Measurements from ENCODE around the gene F2RL3. TPM values are rescaled to one million over a fixed set of nuclear protein-coding genes. Genes with fewer than 3 reads are reported as not detected.

The F2RL3 gene
- polyA plus RNA-seq, 1 donor (not counting 4 experiments of a cell fraction or from before 2014, with no cell fraction given), result not detected

DNA sequence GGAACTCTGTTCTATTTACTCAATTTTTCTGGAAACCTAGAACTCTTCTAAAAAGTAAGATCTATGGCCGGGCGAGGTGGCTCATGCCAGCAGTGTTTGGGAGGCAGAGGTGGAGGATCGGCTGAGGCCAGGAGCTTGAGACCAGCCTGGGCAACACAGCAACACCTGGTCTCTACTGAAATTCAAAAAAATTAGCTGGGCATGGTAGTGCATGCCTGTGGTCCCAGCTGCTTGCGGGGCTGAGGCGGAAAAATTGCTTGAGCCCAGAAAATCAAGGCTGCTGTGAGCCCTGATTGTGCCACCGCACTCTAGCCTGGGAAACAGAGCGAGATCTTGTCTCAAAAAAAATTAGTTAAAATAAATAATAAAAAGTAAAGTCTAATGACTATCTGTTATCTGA lies 28.6 kb downstream of the F2RL3 start:
- H2AFZ ChIP-seq (ENCODE audit: control insufficient read depth, low read length), result no peak overlapping the region
- H3K9me1 ChIP-seq (ENCODE audit: control insufficient read depth, extremely low read depth, insufficient read depth, low read length), result peaks cover 4% of the 10 kb centered on the region
- no peaks in the 10 kb centered on the region for H3K79me2 ChIP-seq (ENCODE audit: control insufficient read depth, insufficient read depth, low read length)
- no peak overlapping the region for H3K27ac ChIP-seq (ENCODE audit: control insufficient read depth, insufficient read depth, low read length)
- no peaks in the 10 kb centered on the region for H3K27me3 ChIP-seq (ENCODE audit: control insufficient read depth, extremely low read depth, insufficient read depth, low read length)
- H3K9ac ChIP-seq (ENCODE audit: control insufficient read depth, extremely low read depth, insufficient read depth, low read length), result no peak overlapping the region
- H4K20me1 ChIP-seq (ENCODE audit: control insufficient read depth, extremely low read depth, insufficient read depth, low read length), result no peaks in the 10 kb centered on the region
- no peak for DNase-seq (ENCODE audit: low read depth, low spot score)
- H3K9me3 ChIP-seq (ENCODE audit: control insufficient read depth, low read depth, low read length), result no peaks in the 10 kb centered on the region
- FAIRE-seq, result no peak
- peaks cover 9% of the 10 kb centered on the region for H3K4me1 ChIP-seq (ENCODE audit: control insufficient read depth, extremely low read depth, insufficient read depth, low read length)
- TF ChIP-seq CTCF (optimal IDR thresholded peaks at IDR 0.05 in 1 of 3, IDR thresholded peaks at IDR 0.05 in 1 of 3, conservative IDR thresholded peaks at IDR 0.05 in 1 of 3; ENCODE audit: extremely low read depth in 1 of 3, insufficient read depth in 2 of 3, low read length in 3 of 3), result no peak
- TF ChIP-seq EZH2 (IDR thresholded peaks at IDR 0.05; ENCODE audit: low read length), result no peak
- H3K36me3 ChIP-seq (ENCODE audit: control insufficient read depth in 2 of 2, extremely low read depth in 1 of 2, insufficient read depth in 2 of 2, low read length in 2 of 2), result no peaks in the 10 kb centered on the region
- dilution Hi-C loops (cut with MboI; ENCODE audit: extremely low pct_ligation_motif_present, low sequenced_read_pairs), result no loop called here
- no peak overlapping the region for H3K4me2 ChIP-seq (ENCODE audit: control insufficient read depth, extremely low read depth, insufficient read depth, low read depth, low read length)
- H3K4me3 ChIP-seq (ENCODE audit: control insufficient read depth in 2 of 3, extremely low read depth in 1 of 3, insufficient read depth in 2 of 3, low read depth in 1 of 3, low read length in 3 of 3), result no peak overlapping the region

DNA sequence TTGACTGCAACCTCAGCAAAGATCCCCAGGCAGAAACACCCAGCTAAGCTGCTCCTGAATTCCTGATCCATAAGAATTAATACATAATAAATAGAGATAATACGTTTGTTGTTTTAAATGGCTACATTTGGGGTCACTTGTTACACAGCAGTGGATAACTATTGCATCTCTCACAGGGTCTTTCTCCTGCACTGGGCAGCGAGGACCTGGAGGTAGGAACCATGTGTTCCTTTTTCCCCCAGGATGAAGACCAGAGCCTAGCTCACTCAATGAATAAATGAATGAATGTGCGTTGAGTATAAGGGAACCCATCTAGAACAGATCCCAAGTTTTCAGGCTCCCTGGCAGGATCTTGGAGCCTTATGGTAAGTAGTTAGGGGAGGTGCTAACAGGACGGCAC lies 30.7 kb downstream of the F2RL3 start:
- DNase-seq (ENCODE audit: low read depth, low spot score) (no peak), FAIRE-seq (no peak)
- Histone ChIP-seq H4K20me1 (ENCODE audit: control insufficient read depth, extremely low read depth, insufficient read depth, low read length) (no peaks in the 10 kb centered on the region), H3K9me1 (ENCODE audit: control insufficient read depth, extremely low read depth, insufficient read depth, low read length) (peaks cover 4% of the 10 kb centered on the region), H2AFZ (ENCODE audit: control insufficient read depth, low read length) (no peak overlapping the region), H3K4me2 (ENCODE audit: control insufficient read depth, extremely low read depth, insufficient read depth, low read depth, low read length) (no peak overlapping the region), H3K4me3 (ENCODE audit: control insufficient read depth in 2 of 3, extremely low read depth in 1 of 3, insufficient read depth in 2 of 3, low read depth in 1 of 3, low read length in 3 of 3) (no peak overlapping the region), H3K79me2 (ENCODE audit: control insufficient read depth, insufficient read depth, low read length) (no peaks in the 10 kb centered on the region), H3K27me3 (ENCODE audit: control insufficient read depth, extremely low read depth, insufficient read depth, low read length) (no peaks in the 10 kb centered on the region), H3K9ac (ENCODE audit: control insufficient read depth, extremely low read depth, insufficient read depth, low read length) (no peak overlapping the region), H3K36me3 (ENCODE audit: control insufficient read depth in 2 of 2, extremely low read depth in 1 of 2, insufficient read depth in 2 of 2, low read length in 2 of 2) (no peaks in the 10 kb centered on the region), H3K4me1 (ENCODE audit: control insufficient read depth, extremely low read depth, insufficient read depth, low read length) (peaks cover 9% of the 10 kb centered on the region), H3K9me3 (ENCODE audit: control insufficient read depth, low read depth, low read length) (no peaks in the 10 kb centered on the region), H3K27ac (ENCODE audit: control insufficient read depth, insufficient read depth, low read length) (no peak overlapping the region)
- dilution Hi-C loops (cut with MboI; ENCODE audit: extremely low pct_ligation_motif_present, low sequenced_read_pairs), result no loop called here
- TF ChIP-seq CTCF (optimal IDR thresholded peaks at IDR 0.05 in 1 of 3, IDR thresholded peaks at IDR 0.05 in 1 of 3, conservative IDR thresholded peaks at IDR 0.05 in 1 of 3; ENCODE audit: extremely low read depth in 1 of 3, insufficient read depth in 2 of 3, low read length in 3 of 3) (no peak), EZH2 (IDR thresholded peaks at IDR 0.05; ENCODE audit: low read length) (no peak)

Measured in keratinocyte (primary cell).